Head of caudate nucleus (tissue), 42 donors: ENCODE data around the gene CEACAM1.
"Not testable (repeated sequence)": the region's sequence is repeated elsewhere in the genome, so short reads cannot be mapped to it uniquely, and the experiment has no call there.

Experiments
- DNase-seq, 42 donors: peaks; one replicate each; pipeline versions ENCODE4 v3.0.0 to v3.0.0-alpha.2; 2020 to 2021; ENCODE audit warnings: mixed read lengths in 7 of 42
- intact Hi-C: fragments of 100-400 bp; cut with DNase I; formaldehyde crosslinking; loops from one replicate; pipeline ENCODE4 v1.15.0; 2022

Gene CEACAM1

GRCh38 chr19:42528354-42529247 lies at the start of gene CEACAM1:
Gene CEACAM1, minus strand, starts transcription at chr19:42528481. Its CDS starts 107 bp downstream, at chr19:42528374.
- peak in 2 of 42 donors; percentile 26 to 48 for DNase-seq
- intact Hi-C loops, result loop anchor here (2.0 kb wide), 1 partner anchor 76 kb away; no protein-coding TSS in a partner anchor

GRCh38 chr19:42577016-42577415 lies 48.7 kb upstream of the CEACAM1 start:
- DNase-seq, result no peak
- intact Hi-C loops, result no loop called here

- intact Hi-C loops, result no loop called here
- DNase-seq, result no peak
Measured at GRCh38 chr19:42576241-42576640, 48.0 kb upstream of the CEACAM1 start.

- intact Hi-C loops, result no loop called here
- DNase-seq, result no peak
Measured at GRCh38 chr19:42573642-42574041, 45.4 kb upstream of the CEACAM1 start.

GRCh38 chr19:42571116-42571515 lies 42.8 kb upstream of the CEACAM1 start:
- no peak for DNase-seq
- intact Hi-C loops, result no loop called here

DNA sequence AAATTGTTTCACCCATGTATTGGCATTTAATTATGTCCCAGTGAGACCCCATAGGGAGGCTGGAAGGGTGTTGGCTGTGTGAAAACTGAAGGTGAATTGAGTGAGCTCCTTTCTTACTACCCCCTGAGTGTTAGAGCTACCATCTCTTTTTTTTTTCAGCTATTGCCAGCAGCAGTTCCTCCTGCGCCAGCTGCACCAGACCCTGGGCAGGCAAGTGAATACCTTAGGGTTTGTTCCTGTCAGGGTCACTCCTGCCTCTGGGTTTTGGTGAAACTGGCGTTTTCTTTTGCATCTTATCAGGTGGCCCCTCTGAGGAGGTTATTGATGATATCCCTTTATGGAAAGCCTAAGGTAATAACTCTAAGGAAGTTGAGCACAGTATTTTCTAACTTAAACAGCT lies 40.9 kb upstream of the CEACAM1 start:
- intact Hi-C loops, result no loop called here
- DNase-seq, result no peak

DNA sequence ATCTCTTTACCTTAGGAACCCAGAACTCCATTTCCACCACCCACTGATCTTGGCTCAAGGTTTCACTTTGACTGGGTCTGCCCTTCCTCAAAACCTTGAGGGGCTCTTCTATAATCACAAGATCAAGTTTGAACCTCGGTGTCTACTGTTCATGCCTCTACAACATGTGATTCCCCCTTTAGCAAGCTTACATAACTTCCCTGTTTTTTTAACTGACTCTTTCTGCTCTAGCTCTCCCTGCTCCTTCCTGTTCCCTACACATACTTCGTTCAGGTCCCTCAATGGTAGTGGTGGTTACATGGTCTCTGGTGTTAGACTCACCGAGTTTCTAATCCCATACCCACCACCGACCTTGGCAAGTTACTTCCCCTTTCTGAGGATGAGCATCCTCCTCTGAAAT lies 39.7 kb upstream of the CEACAM1 start:
- peak in 3 of 42 donors; percentile 7 to 48 (median 13) for DNase-seq
- intact Hi-C loops, result no loop called here

DNA sequence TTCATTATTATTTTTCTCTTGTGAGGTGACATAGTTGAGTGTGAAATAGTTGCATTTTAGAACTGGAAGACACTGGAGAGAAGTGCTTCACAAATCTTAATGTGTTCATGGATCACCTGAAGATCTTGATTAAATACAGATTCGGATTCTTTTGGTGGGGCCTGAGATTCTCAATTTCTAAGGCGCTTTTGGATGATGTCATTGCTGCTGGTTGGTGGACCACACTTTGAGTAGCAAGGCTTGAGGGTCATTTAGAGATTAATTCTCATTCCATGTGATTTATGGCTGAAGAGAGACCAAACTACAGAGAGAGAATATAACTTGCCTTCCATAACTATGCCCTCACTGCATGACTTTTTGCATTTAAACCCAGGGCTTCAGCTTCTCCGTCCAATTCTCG lies 39.3 kb upstream of the CEACAM1 start:
- no peak for DNase-seq

GRCh38 chr19:42563352-42564210 lies 35.3 kb upstream of the CEACAM1 start:
- peak in 35 of 42 donors; percentile 27 to 80 (median 55) for DNase-seq
- intact Hi-C loops, result no loop called here

More for the DNA sequence above, 39.3 kb upstream of the CEACAM1 start:
- intact Hi-C loops, result no loop called here

GRCh38 chr19:42561512-42561911 lies 33.2 kb upstream of the CEACAM1 start:
- intact Hi-C loops, result no loop called here
- no peak for DNase-seq

DNA sequence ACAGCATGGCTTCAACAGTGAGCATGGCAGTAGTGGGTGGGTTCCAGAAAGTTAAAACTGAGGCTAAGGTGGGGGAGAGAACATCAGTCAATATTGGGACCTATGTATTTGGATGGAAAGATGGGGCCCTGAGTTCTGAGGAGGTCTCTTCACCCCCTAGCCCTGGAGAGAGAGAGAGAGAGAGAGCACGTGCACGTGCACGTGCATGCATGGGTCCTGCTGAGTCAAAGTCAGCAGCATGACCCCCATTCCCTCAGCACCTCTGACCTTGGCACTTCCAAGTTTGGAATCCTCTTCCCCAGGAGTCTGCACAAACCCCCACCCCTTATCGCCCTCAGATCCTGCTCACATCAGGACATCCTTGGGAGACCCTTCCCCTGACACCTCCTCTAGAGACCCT lies 32.5 kb upstream of the CEACAM1 start:
- intact Hi-C loops, result no loop called here
- DNase-seq, result no peak

DNA sequence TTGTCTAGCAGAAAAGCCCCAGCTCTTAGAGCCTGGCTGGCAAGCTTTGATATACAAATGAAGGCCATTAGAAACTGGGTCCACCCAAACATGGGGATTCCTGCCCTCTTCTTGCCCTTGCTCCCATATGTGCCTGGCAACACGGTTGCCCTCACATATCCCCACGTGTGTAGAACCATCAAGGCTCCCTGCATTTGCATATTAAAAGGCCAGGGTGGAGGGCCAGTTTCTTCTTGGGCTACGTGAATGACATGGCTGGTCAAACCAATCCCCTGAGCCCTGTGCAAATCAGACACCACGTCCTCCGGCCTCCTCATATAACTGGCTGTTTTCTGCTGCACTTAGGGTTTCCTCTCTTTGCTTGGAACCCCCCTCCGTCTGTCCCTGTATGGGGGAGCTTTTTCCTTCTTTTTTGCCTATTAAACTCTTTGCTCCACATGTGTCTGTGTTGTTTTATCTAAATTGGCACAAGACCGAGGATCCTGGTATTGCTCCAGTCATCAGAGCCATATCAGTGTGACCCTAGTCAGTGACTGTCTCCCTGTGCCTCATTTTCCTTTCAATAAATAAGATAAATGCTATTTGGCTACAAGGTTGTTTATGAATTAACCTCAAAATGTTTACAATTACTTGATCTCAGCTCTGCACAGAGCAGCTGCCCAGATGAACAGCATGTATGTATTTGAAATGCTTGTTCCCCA lies 30.3 kb upstream of the CEACAM1 start:
- DNase-seq, result no peak
- intact Hi-C loops, result no loop called here

DNA sequence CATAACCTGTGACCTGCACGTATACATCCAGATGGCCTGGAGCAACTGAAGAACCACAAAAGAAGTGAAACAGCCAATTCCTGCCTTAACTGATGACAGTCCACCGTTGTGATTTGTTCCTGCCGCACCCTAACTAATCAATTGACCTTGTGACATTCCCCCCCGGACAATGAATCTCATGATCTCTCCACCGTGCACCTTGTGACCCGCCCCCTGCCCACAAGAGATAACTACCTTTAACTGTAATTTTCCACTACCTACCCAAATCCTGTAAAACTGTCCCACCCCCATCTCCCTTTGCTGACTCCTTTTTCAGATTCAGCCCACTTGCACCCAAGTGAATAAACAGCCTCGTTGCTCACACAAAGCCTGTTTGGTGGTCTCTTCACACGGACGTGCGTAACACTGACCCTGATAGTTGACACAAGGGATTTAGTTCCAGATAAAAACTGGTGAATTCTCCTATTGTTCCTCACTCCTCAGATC lies 29.1 kb upstream of the CEACAM1 start:
- intact Hi-C loops, DNase-seq: not testable (repeated sequence)

DNA sequence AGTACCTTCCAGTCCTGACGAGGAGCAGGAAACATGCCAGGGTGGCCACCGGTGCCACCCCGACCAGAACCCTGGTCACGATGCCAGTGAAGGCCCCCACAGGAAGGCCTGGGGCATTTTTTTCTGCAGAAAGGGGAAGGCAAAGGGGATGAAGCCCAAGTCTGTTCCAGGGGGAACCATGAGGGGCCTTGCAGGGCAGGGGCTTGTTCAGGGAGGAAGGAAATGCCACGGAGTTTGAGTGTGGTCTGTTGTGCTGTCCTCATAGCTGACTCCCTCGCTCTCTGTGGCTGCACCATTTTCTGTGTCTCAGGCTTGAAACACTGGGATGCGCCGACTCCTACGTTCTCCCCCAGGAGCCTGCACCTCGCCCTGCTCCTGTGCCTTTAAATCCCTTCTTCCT lies 27.5 kb upstream of the CEACAM1 start:
- intact Hi-C loops, result no loop called here
- peak in 18 of 42 donors; percentile 6 to 49 (median 21) for DNase-seq

DNA sequence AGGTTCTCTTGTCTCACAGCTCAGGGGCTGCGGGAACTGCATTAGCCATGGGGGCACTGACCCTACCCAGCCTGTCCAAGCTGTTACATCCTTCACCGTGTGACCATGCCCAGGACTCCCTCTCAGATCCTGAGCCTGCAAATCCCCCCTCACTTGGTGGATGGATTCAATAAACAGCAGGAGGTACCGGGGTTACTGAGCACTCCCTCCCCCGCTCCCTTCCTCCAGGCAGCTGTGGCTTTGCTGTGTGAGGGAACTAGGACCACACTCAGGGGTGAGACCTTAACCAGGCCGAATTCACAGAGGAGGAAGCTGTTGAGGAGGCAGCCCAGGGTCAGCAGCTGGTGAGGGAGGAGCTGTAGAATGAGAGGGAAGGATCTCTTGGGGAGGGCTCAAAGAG lies 27.0 kb upstream of the CEACAM1 start:
- peak in 21 of 42 donors; percentile 7 to 54 (median 31) for DNase-seq
- intact Hi-C loops, result no loop called here

GRCh38 chr19:42554046-42554575 lies 25.8 kb upstream of the CEACAM1 start:
- intact Hi-C loops, result no loop called here

GRCh38 chr19:42553292-42554045 lies 25.2 kb upstream of the CEACAM1 start:
- peak in 3 of 42 donors; percentile 23 to 42 (median 24) for DNase-seq
- intact Hi-C loops, result no loop called here

More at GRCh38 chr19:42554046-42554575, 25.8 kb upstream of the CEACAM1 start:
- no peak for DNase-seq
